ENCODE results near the gene ZNF70.

Gene ZNF70

GRCh38 chr22:23692598-23693291 lies 58.2 kb downstream of the ZNF70 start:
- no peak for DNase-seq (ENCODE audit: low spot score)

DNA sequence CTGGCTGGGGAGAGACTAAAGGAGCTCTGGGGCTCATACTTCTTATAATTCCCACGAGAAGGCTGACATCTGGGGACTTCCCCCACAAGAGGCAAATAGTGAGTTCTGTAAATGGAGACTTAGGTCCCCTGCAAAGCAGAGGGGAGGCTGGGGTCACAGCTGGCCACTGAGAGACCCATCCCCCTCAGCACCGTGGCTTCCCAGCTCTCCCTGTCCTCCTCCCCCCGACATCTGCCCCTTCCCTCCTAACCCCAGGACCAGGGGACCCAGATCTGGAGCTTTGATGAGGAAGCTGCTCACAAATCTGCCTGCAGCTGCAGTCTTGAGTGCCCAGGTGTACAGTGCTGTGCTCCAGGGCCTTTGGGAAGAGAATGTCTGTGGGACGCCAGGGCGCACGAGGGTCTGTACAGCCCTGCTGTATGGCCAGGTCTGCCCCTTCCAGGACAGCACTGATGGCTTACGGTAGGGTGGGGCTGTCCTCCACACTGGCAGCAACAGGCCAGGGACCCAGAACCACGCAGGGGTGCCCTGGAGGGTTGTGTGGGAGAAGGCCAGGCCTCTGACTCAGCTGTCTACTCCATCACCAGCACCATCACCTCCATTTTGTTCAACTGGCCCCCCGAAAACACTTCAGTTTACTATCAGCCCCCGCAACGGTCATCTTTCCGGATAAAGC lies 59.0 kb downstream of the ZNF70 start:
- no peak for DNase-seq (ENCODE audit: low spot score)

DNA sequence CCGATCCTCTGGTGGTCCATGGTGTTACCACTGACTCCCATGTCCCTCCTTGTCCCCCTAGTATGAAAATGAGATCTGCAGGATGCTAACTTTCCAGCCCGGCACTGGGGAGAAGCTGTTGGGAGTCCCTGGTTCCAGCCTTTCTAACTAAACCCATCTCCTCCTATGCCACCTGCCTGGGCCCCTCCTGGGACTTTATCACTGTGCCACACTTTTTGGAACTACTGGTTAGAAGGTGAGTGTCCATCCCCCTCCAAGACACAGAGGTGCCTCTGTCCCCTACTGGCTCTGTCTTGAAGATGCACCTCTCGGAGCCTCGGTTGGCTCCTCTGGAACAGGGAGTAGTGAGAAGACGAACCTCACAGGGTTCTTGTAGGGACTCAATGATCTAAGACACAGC lies 60.2 kb downstream of the ZNF70 start, which contains the start of gene RGL4:
Gene RGL4, plus strand, starts transcription at position 301 of the 400 bp plus-strand sequence. CDS start 1,018 bp downstream, outside the sequence.
- no peak for DNase-seq (ENCODE audit: low spot score)

DNA sequence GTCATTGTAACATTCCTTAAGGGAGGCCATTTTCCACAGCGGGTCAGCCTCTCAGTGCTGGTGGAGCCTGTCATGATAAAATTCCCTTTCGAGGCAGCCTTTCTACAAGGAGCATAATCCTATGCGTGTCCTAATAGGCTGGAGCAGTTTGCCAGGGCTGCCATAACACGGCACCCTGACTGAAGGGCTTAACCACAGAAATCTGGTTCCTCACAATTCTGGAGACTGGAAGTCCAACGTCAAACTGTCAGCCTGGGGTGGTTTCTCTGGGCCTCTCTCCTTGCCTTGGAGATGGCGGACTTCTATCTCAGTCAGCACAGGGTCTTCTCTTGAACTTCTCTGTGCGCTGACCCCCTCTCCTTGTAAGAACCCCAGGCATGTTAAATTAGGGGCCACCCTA lies 61.5 kb downstream of the ZNF70 start:
- DNase-seq (ENCODE audit: low spot score) = no peak

All from cerebellar cortex (tissue), 1 donor.